WTC11 (cell line): ENCODE results near the gene ALLC.

Experiments
- ELF4 ChIP-seq: sonication (generic); formaldehyde crosslinking; IDR thresholded peaks from 2 replicates; pipeline ENCODE4 v1.8.1; 2022; ENCODE audit warnings: low read depth, mild to moderate bottlenecking, moderate library complexity, missing genetic modification reagents
- JUN ChIP-seq: sonication (generic); formaldehyde crosslinking; IDR thresholded peaks from 2 replicates; pipeline ENCODE4 v1.8.0; 2023; ENCODE audit warnings: mild to moderate bottlenecking, missing genetic modification reagents
- MYBL2 ChIP-seq: sonication (generic); formaldehyde crosslinking; IDR thresholded peaks from 2 replicates; pipeline ENCODE4 v1.8.1; 2023; ENCODE audit warnings: mild to moderate bottlenecking, moderate library complexity, missing genetic modification reagents
- RORB ChIP-seq: fragments of 250-450 bp; sonication (Bioruptor Pico); IDR thresholded peaks from 2 replicates; pipeline ENCODE4 v1.9.0; 2021; ENCODE audit warnings: mild to moderate bottlenecking
- SMAD4 ChIP-seq: sonication (generic); formaldehyde crosslinking; IDR thresholded peaks from 2 replicates; pipeline ENCODE4 v1.8.0; 2022; ENCODE audit warnings: mild to moderate bottlenecking, missing genetic modification reagents
- TEAD4 ChIP-seq: sonication (generic); formaldehyde crosslinking; IDR thresholded peaks from 2 replicates; pipeline ENCODE4 v1.8.0; 2022; ENCODE audit warnings: mild to moderate bottlenecking, missing genetic modification reagents
- ZNF671 ChIP-seq: fragments of 250-450 bp; sonication (Bioruptor Pico); IDR thresholded peaks from 2 replicates; pipeline ENCODE4 v1.8.0; 2021; ENCODE audit warnings: mild to moderate bottlenecking
- TF ChIP-seq, protein P1 (sequence below): fragments of 200-600 bp; IDR thresholded peaks from 2 replicates; pipeline ENCODE4 v1.8.0; 2022; ENCODE audit warnings: antibody characterized with exemption
- TF ChIP-seq, protein P2 (sequence below): sonication (generic); formaldehyde crosslinking; IDR thresholded peaks from 2 replicates; pipeline ENCODE4 v1.8.0; 2022; ENCODE audit warnings: mild to moderate bottlenecking, missing genetic modification reagents
- TF ChIP-seq, protein P3 (sequence below): sonication (generic); formaldehyde crosslinking; IDR thresholded peaks from 2 replicates; pipeline ENCODE4 v1.8.1; 2022; ENCODE audit warnings: low read depth, missing genetic modification reagents, borderline replicate concordance
- TF ChIP-seq, protein P4 (sequence below): sonication (generic); formaldehyde crosslinking; IDR thresholded peaks from 2 replicates; pipeline ENCODE4 v1.8.0; 2022; ENCODE audit warnings: mild to moderate bottlenecking, missing genetic modification reagents

DNA sequence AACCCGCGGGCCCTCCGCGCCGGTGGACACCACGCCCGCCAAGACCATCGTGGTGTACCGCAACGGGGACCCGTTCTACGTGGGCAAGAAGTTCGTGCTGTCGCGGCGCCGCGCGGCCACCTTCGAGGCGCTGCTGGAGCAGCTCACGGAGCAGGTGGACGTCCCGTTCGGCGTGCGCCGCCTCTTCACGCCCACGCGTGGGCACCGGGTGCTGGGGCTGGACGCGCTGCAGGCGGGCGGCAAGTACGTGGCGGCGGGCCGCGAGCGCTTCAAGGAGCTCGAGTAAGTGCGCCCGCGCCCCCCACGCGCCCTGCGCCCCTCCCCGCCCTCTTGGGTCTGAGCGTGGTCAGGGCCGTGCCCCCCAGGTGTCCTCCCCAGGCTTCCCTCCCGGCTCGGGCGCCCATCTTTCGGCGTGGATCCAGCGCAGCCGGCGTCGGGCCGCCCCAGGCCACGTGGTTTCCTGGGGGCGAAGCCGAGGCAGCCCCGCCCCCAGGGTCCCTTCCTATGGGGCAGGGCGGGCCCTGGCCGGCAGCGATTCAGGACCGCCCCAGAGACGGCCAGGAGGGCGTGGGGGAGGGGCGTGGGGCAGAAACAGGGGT lies 45.9 kb downstream of the ALLC start:
- TF ChIP-seq SMAD4 (CRISPR knock-in tag) (no peak), TEAD4 (CRISPR knock-in tag) (no peak), ZNF671 (CRISPR knock-in tag) (no peak), MYBL2 (CRISPR knock-in tag) (no peak), ELF4 (CRISPR knock-in tag) (no peak), RORB (CRISPR knock-in tag) (no peak), JUN (no peak)
- TF ChIP-seq, protein P1, sequence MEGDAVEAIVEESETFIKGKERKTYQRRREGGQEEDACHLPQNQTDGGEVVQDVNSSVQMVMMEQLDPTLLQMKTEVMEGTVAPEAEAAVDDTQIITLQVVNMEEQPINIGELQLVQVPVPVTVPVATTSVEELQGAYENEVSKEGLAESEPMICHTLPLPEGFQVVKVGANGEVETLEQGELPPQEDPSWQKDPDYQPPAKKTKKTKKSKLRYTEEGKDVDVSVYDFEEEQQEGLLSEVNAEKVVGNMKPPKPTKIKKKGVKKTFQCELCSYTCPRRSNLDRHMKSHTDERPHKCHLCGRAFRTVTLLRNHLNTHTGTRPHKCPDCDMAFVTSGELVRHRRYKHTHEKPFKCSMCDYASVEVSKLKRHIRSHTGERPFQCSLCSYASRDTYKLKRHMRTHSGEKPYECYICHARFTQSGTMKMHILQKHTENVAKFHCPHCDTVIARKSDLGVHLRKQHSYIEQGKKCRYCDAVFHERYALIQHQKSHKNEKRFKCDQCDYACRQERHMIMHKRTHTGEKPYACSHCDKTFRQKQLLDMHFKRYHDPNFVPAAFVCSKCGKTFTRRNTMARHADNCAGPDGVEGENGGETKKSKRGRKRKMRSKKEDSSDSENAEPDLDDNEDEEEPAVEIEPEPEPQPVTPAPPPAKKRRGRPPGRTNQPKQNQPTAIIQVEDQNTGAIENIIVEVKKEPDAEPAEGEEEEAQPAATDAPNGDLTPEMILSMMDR, result no peak
- TF ChIP-seq, protein P2, sequence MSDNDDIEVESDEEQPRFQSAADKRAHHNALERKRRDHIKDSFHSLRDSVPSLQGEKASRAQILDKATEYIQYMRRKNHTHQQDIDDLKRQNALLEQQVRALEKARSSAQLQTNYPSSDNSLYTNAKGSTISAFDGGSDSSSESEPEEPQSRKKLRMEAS (CRISPR knock-in tag), result no peak
- TF ChIP-seq, protein P3, sequence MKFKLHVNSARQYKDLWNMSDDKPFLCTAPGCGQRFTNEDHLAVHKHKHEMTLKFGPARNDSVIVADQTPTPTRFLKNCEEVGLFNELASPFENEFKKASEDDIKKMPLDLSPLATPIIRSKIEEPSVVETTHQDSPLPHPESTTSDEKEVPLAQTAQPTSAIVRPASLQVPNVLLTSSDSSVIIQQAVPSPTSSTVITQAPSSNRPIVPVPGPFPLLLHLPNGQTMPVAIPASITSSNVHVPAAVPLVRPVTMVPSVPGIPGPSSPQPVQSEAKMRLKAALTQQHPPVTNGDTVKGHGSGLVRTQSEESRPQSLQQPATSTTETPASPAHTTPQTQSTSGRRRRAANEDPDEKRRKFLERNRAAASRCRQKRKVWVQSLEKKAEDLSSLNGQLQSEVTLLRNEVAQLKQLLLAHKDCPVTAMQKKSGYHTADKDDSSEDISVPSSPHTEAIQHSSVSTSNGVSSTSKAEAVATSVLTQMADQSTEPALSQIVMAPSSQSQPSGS (CRISPR knock-in tag), result no peak
- TF ChIP-seq, protein P4, sequence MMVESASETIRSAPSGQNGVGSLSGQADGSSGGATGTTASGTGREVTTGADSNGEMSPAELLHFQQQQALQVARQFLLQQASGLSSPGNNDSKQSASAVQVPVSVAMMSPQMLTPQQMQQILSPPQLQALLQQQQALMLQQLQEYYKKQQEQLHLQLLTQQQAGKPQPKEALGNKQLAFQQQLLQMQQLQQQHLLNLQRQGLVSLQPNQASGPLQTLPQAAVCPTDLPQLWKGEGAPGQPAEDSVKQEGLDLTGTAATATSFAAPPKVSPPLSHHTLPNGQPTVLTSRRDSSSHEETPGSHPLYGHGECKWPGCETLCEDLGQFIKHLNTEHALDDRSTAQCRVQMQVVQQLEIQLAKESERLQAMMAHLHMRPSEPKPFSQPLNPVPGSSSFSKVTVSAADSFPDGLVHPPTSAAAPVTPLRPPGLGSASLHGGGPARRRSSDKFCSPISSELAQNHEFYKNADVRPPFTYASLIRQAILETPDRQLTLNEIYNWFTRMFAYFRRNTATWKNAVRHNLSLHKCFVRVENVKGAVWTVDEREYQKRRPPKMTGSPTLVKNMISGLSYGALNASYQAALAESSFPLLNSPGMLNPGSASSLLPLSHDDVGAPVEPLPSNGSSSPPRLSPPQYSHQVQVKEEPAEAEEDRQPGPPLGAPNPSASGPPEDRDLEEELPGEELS, result no peak
